MM.1S (cell line): ENCODE data around the gene METTL24.

ENCODE experiments used
- DNase-seq: peaks from one replicate; pipeline ENCODE4 v3.0.0-alpha.2; 2015
- H2AFZ ChIP-seq: fragments of 300-600 bp; sonication (generic); 2 replicates; pipeline ENCODE4 v1.6.0; 2016; ENCODE audit warnings: antibody characterized with exemption, low read length
- H3F3A ChIP-seq: fragments of 300-600 bp; sonication (generic); 2 replicates; pipeline ENCODE4 v1.6.1; 2016; ENCODE audit warnings: mild to moderate bottlenecking, antibody characterized with exemption, low read length, moderate library complexity, mixed read lengths; ENCODE audit not compliant: insufficient read depth
- H3K27ac ChIP-seq: fragments of 300-600 bp; sonication (generic); 2 replicates; pipeline ENCODE4 v1.5.1; 2016; ENCODE audit warnings: mild to moderate bottlenecking, low read length
- H3K27me3 ChIP-seq: fragments of 300-600 bp; sonication (generic); replicated peaks from 2 replicates; pipeline ENCODE4 v1.6.0; 2016; ENCODE audit warnings: low read length; ENCODE audit not compliant: insufficient read depth
- H3K36me3 ChIP-seq: fragments of 300-600 bp; sonication (generic); replicated peaks from 2 replicates; pipeline ENCODE4 v1.6.1; 2016; ENCODE audit warnings: mild to moderate bottlenecking, low read length, mixed read lengths; ENCODE audit not compliant: insufficient read depth
- H3K4me1 ChIP-seq: fragments of 300-600 bp; sonication (generic); 2 replicates; pipeline ENCODE4 v1.6.1; 2016; ENCODE audit warnings: low read length, mixed read lengths
- H3K4me2 ChIP-seq: fragments of 300-600 bp; sonication (generic); 2 replicates; pipeline ENCODE4 v1.6.0; 2016; ENCODE audit warnings: low read depth, low read length
- H3K4me3 ChIP-seq: fragments of 300-600 bp; sonication (generic); 2 replicates; pipeline ENCODE4 v1.5.1; 2016; ENCODE audit warnings: low read length, mixed read lengths
- H3K79me2 ChIP-seq: fragments of 300-600 bp; sonication (generic); 2 replicates; pipeline ENCODE4 v1.6.1; 2016; ENCODE audit warnings: mixed run types, low read length, mixed read lengths
- H3K9ac ChIP-seq: fragments of 300-600 bp; sonication (generic); 2 replicates; pipeline ENCODE4 v1.6.1; 2016; ENCODE audit warnings: low read length, mixed read lengths
- H3K9me2 ChIP-seq: fragments of 300-600 bp; sonication (generic); replicated peaks from 2 replicates; pipeline ENCODE4 v1.6.1; 2016; ENCODE audit warnings: mild to moderate bottlenecking, low read length, mixed read lengths; ENCODE audit not compliant: insufficient read depth
- H3K9me3 ChIP-seq: fragments of 300-600 bp; sonication (generic); replicated peaks from 2 replicates; pipeline ENCODE4 v1.6.1; 2016; ENCODE audit warnings: mild to moderate bottlenecking, low read length, mixed read lengths; ENCODE audit not compliant: insufficient read depth
- H4K20me1 ChIP-seq: fragments of 300-600 bp; sonication (generic); 2 replicates; pipeline ENCODE4 v1.6.1; 2016; ENCODE audit warnings: mild to moderate bottlenecking, low read length, moderate library complexity, mixed read lengths; ENCODE audit not compliant: insufficient read depth
- EZH2 ChIP-seq: fragments of 300-600 bp; sonication (generic); optimal IDR thresholded peaks from 2 replicates; pipeline ENCODE3; 2017; ENCODE audit warnings: low read depth, mild to moderate bottlenecking, antibody characterized with exemption, low read length, mixed read lengths
- EZH2phosphoT487 ChIP-seq: fragments of 300-600 bp; sonication (generic); IDR thresholded peaks from 2 replicates; pipeline ENCODE4 v1.6.1; 2018; ENCODE audit warnings: antibody characterized with exemption, low read length
- TF ChIP-seq, protein P1 (sequence below): fragments of 300-600 bp; sonication (generic); IDR thresholded peaks from 2 replicates; pipeline ENCODE4 v1.5.1; 2016; ENCODE audit warnings: antibody characterized with exemption, low read length, mixed read lengths

METTL24 gene

DNA sequence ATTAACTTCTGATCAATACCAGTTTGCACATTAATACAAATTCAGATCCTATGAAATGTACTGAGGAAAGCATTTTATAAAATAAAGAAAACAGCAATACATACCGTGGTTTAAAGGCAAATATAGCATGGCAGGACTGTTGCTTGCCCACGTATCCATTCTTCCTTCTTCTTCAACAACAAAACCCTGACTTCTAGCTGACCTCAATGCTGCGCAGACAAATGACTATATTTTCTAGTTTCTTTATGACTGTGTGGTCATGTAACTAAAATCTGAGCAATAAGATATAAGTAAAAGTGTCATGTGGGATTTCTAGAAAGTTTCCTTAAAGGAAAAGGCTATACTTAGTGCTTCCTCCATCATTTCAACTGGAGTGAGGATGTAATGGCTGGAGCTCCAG, 92.9 kb downstream of the METTL24 start:
- Histone ChIP-seq H3K9me3 (no peaks in the 10 kb centered on the region), H4K20me1 (no peaks in the 10 kb centered on the region), H2AFZ (no peak overlapping the region), H3K79me2 (no peaks in the 10 kb centered on the region), H3K9me2 (no peaks in the 10 kb centered on the region), H3K4me1 (no peaks in the 10 kb centered on the region), H3F3A (no peaks in the 10 kb centered on the region), H3K4me2 (no peak overlapping the region), H3K27me3 (no peaks in the 10 kb centered on the region), H3K4me3 (no peak overlapping the region), H3K36me3 (no peaks in the 10 kb centered on the region), H3K27ac (no peak overlapping the region), H3K9ac (no peak overlapping the region)
- no peak for DNase-seq
- TF ChIP-seq, protein P1, sequence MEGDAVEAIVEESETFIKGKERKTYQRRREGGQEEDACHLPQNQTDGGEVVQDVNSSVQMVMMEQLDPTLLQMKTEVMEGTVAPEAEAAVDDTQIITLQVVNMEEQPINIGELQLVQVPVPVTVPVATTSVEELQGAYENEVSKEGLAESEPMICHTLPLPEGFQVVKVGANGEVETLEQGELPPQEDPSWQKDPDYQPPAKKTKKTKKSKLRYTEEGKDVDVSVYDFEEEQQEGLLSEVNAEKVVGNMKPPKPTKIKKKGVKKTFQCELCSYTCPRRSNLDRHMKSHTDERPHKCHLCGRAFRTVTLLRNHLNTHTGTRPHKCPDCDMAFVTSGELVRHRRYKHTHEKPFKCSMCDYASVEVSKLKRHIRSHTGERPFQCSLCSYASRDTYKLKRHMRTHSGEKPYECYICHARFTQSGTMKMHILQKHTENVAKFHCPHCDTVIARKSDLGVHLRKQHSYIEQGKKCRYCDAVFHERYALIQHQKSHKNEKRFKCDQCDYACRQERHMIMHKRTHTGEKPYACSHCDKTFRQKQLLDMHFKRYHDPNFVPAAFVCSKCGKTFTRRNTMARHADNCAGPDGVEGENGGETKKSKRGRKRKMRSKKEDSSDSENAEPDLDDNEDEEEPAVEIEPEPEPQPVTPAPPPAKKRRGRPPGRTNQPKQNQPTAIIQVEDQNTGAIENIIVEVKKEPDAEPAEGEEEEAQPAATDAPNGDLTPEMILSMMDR: no peak
- no peak for TF ChIP-seq EZH2
- no peak for TF ChIP-seq EZH2phosphoT487

DNA sequence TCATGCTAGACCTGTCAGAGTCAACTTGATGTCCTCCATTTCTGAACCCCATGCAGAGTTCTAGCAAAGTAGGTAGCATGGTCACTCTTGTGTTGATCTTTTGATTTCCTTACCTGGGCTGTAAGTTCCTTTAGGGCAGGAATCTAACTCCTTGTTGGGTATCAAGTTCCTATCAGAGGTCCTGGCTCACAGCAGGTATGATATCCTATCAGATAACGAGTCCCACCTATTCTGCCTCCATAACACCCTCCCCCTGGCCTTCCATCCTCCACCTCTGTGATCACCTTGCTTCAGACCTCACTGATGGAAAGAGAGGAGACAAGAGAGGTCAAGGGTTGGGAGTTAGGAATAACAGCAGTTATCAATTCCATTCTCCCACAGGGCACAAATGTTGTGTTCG, 101.8 kb downstream of the METTL24 start:
- H3K36me3 ChIP-seq: no peaks in the 10 kb centered on the region
- H3K4me3 ChIP-seq: no peak overlapping the region
- no peaks in the 10 kb centered on the region for H3K9me3 ChIP-seq
- H3K9me2 ChIP-seq: no peaks in the 10 kb centered on the region
- no peak overlapping the region for H3K4me2 ChIP-seq
- no peak for DNase-seq
- H3K79me2 ChIP-seq: no peaks in the 10 kb centered on the region
- no peak overlapping the region for H3K27ac ChIP-seq
- no peaks in the 10 kb centered on the region for H3K4me1 ChIP-seq
- no peaks in the 10 kb centered on the region for H3K27me3 ChIP-seq
- H3K9ac ChIP-seq: no peak overlapping the region
- H2AFZ ChIP-seq: no peak overlapping the region
- TF ChIP-seq EZH2phosphoT487 (no peak), EZH2 (no peak)
- TF ChIP-seq, protein P1: no peak
- no peaks in the 10 kb centered on the region; the same call in 1 of the 2 replicates for H4K20me1 ChIP-seq
- H3F3A ChIP-seq: no peaks in the 10 kb centered on the region

DNA sequence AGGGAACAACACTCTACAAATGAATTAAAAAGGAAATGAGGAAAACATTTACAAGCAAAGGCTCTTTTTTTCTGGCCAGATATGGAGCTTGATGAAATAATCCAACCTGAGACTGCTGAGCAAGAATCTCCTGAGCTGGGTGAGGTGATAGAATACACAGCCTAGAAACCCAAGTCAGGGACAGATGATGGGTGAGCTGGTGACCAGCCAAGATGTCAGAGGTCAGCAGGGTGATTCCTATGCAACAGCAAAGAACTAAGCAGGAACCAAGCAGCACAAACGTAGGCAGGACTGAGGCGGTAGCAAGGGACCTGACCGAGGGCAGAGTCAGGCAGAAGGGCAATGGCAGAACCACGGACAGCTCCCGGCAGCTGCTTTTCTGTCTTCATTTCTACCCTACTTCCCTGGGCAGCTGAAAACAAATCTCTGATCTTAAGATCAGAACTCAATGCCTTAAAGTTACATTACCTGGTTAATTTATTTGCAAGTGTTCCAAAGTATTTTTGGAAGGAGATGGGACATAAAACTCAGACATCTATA, 102.9 kb downstream of the METTL24 start:
- Histone ChIP-seq H3F3A (no peaks in the 10 kb centered on the region), H2AFZ (no peak overlapping the region), H4K20me1 (no peaks in the 10 kb centered on the region; the same call in 1 of the 2 replicates), H3K9me3 (no peaks in the 10 kb centered on the region), H3K9ac (no peak overlapping the region), H3K9me2 (no peaks in the 10 kb centered on the region), H3K27me3 (no peaks in the 10 kb centered on the region), H3K4me1 (no peaks in the 10 kb centered on the region), H3K4me3 (no peak overlapping the region), H3K79me2 (no peaks in the 10 kb centered on the region), H3K4me2 (no peak overlapping the region), H3K36me3 (no peaks in the 10 kb centered on the region), H3K27ac (no peak overlapping the region)
- TF ChIP-seq EZH2: no peak
- TF ChIP-seq, protein P1: no peak
- no peak for TF ChIP-seq EZH2phosphoT487
- DNase-seq: no peak
